Suprapubic skin (tissue), 4 donors: Measurements from ENCODE around the gene FLT4.

Source experiments
- CTCF ChIP-seq, 2 donors: fragments of 200-600 bp in 1 of 2; fragments of 450-650 bp in 1 of 2; sonication (generic) in 1 of 2; IDR thresholded peaks; one replicate each; pipeline ENCODE4 v1.5.1; 2016 to 2019; ENCODE audit warnings: antibody characterized with exemption in 2 of 2, mild to moderate bottlenecking in 1 of 2, moderate library complexity in 1 of 2
- EP300 ChIP-seq: sonication (generic); formaldehyde crosslinking; IDR thresholded peaks from one replicate; pipeline ENCODE4 v1.6.1; 2017; ENCODE audit warnings: antibody characterized with exemption
- POLR2A ChIP-seq, 2 donors: fragments of 450-650 bp; IDR thresholded peaks; one replicate each; pipeline ENCODE4 v1.6.1; 2017; ENCODE audit warnings: antibody characterized with exemption in 2 of 2, mild to moderate bottlenecking in 2 of 2, moderate library complexity in 2 of 2
- POLR2AphosphoS5 ChIP-seq, 3 donors: sonication (generic); formaldehyde crosslinking; IDR thresholded peaks; one replicate each; pipeline ENCODE4 v1.6.1; 2017; ENCODE audit warnings: antibody characterized with exemption in 3 of 3

- TF ChIP-seq CTCF (IDR thresholded peaks at IDR 0.05) = no peak
- no peak for TF ChIP-seq POLR2AphosphoS5 (IDR thresholded peaks at IDR 0.05)
- no peak for TF ChIP-seq POLR2A (IDR thresholded peaks at IDR 0.05)
- TF ChIP-seq EP300 = no peak
These were observed 24.1 kb downstream of the FLT4 start for GRCh38 chr5:180625125-180625790.
